GM18505 (cell line): ENCODE measurements around the gene COL26A1.

ENCODE experiments used
- ATAC-seq: cut with Tn5 transposase; IDR thresholded peaks from one replicate; pipeline ENCODE4 v1.9.1; 2021; ENCODE audit not compliant: unreplicated experiment
- POLR2A ChIP-seq: IDR thresholded peaks from 4 replicates; pipeline ENCODE4 v1.6.1; 2011; ENCODE audit warnings: borderline replicate concordance; ENCODE audit not compliant: insufficient read depth, insufficient read length; ENCODE audit errors: extremely low read depth

COL26A1 gene

GRCh38 chr7:101538596-101539459 is 176.2 kb downstream of the COL26A1 start:
- no peak for ATAC-seq
- no peak for TF ChIP-seq POLR2A

- no peak for TF ChIP-seq POLR2A
- ATAC-seq: no peak
Measured at GRCh38 chr7:101539784-101540183, 177.1 kb downstream of the COL26A1 start.

GRCh38 chr7:101542527-101543241 is 180.0 kb downstream of the COL26A1 start:
- no peak for TF ChIP-seq POLR2A
- ATAC-seq: no peak

DNA sequence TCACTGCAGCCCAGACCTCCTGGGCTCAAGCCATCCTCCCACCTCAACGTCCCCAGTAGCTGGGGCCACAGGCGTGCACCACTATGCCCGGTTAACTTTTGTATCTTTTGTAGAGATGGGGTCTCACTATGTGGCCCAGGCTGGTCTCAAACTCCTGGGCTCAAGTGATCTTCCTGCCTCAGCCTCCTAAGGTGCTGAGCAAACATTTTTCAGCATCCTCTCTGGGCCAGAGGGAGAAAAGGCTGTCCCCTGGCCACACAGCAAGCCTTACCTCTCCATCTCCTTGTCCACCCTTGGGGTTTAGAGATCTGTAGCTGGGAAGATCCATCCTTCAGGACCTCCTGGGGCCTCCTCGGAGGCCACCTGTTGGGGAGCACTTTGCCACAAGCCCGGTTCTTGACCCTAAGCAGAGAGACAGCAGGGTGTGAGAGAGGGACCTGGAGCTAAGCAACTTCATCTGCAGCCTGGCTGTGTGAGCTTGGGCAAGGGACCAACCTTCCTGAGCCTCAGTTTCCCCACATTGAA is 180.6 kb downstream of the COL26A1 start:
- no peak for TF ChIP-seq POLR2A
- no peak for ATAC-seq

DNA sequence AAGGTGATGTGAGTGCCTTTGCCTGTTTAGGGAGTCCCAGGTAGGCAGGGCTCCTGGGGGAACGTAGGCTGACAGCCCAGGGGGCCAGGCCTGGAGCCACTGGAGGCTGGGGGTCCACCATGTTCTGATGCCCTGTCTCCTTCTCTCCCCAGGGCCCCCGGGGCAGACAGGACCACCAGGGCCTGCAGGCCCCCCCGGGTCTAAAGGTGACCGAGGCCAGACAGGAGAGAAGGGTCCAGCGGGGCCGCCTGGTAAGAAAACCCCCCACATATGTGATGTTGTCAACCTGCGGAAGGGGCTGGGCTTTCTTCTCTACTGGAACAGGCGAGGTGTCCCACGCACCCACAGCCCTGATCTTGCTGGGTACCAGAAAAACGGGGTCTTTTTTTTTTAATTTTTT is 181.2 kb downstream of the COL26A1 start:
- no peak for ATAC-seq
- no peak for TF ChIP-seq POLR2A

- ATAC-seq: no peak
- no peak for TF ChIP-seq POLR2A
Measured at GRCh38 chr7:101545441-101546190, 182.9 kb downstream of the COL26A1 start.

DNA sequence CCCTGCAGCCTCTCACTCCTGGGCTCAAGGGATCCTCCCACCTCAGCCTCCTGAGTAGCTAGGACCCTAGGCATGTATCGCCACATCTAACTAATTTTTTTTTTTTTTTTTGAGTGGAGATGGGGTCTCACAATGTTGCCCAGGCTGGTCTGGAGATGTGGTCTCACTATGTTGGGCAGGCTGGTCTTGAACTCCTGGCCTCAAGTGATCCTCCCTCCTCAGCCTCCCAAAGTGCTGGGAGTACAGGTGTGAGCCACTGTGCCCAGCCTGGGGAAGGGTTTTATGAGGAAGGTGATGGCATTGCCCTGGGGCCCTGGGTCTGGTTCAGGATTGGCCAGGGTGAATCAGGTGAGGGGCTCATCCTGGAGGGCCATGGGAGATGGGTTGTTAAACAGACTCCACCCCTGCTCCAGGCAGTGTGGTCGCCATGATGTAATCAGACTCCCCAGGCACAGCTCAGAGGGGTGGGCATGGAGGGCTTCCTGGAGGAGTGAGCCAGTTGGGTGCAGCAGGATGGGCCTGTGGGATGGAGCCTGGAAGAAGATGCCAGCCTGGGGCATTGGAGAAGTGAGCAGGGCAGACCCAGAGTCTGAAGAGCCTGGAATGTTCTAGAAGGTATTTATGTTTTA is 183.7 kb downstream of the COL26A1 start:
- TF ChIP-seq POLR2A: no peak
- ATAC-seq: no peak

DNA sequence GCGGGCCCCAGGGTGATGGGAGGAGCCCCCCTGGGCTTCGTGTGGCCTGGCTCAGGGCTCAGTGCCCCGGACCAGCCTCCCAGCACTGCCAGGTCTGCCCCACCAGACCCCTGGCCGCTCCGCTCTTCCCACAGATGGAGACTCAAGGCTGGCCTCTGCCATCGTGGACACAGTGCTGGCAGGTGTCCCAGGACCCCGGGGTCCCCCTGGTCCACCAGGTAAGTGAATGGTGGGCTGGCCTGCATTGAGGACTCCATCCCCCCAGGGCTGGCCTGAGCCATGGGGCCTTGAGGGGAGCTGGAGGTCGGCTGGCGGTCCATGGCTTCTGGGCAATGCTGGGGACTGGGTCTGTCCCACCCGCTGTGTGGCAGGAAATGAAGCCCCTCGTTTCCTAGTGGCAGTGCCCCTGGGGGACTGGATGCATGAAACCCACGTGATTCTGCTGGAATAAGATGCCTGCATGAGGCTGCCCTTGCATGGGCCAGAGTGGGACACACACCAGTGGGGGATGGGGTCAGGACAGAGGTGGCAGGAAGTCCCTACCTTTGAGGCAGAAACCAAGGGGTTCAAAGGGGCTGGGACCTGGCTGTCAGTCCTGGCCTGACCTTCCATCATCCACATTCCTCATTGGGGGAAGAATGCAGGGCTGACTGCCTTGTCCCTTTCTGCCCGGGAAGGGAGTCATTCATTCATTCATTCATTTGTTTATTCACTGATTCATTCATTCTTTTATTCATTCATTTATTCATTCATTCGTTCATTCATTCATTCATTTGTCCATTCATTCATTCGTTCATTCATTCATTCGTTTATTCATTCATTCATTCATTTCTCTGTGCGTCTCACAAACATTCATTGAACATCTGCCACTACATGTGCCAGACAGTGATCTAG is 184.6 kb downstream of the COL26A1 start:
- ATAC-seq: no peak
- TF ChIP-seq POLR2A: no peak

GRCh38 chr7:101547916-101548661 is 185.4 kb downstream of the COL26A1 start:
- no peak for ATAC-seq
- no peak for TF ChIP-seq POLR2A

GRCh38 chr7:101549734-101550133 is 187.1 kb downstream of the COL26A1 start:
- no peak for TF ChIP-seq POLR2A

More at GRCh38 chr7:101549734-101550133, 187.1 kb downstream of the COL26A1 start:
- no peak for ATAC-seq
